Right lobe of liver (tissue), 6 donors: ENCODE results near the gene FHIT. TPM values are rescaled to one million over a fixed set of nuclear protein-coding genes. Genes with fewer than 3 reads are reported as not detected.

ENCODE experiments used
- ATAC-seq, 4 donors: fragments of 200-7000 bp; cut with Tn5 transposase; one replicate each; pipeline ENCODE4 v1.9.1; 2020; ENCODE audit warnings: mild to moderate bottlenecking in 4 of 4, moderate library complexity in 4 of 4
- DNase-seq, 3 donors: peaks; one replicate each; pipeline ENCODE4 v3.0.0-alpha.2; 2020
- H3K27ac ChIP-seq, 3 donors: fragments of 200-600 bp; one replicate each; pipeline ENCODE4 v1.8.0; 2022
- H3K27me3 ChIP-seq, 2 donors: fragments of 200-600 bp; one replicate each; pipeline ENCODE4 v1.8.0; 2022
- H3K36me3 ChIP-seq, 4 donors: fragments of 200-600 bp; sonication (generic) in 1 of 4; one replicate each; pipeline versions ENCODE4 v1.5.1 to v1.8.0; 2017 to 2022; ENCODE audit warnings: control low read depth in 1 of 4
- H3K4me1 ChIP-seq, 4 donors: fragments of 200-600 bp; sonication (generic) in 1 of 4; one replicate each; pipeline versions ENCODE4 v1.5.1 to v1.8.0; 2017 to 2022; ENCODE audit warnings: control low read depth in 1 of 4
- H3K4me3 ChIP-seq, 3 donors: fragments of 200-600 bp; one replicate each; pipeline ENCODE4 v1.8.0; 2022
- H3K9me3 ChIP-seq, 4 donors: fragments of 200-600 bp; sonication (generic) in 1 of 4; one replicate each; pipeline versions ENCODE4 v1.5.1 to v1.8.0; 2017 to 2022; ENCODE audit warnings: control low read depth in 1 of 4
- POLR2A ChIP-seq: fragments of 450-650 bp; IDR thresholded peaks from one replicate; pipeline ENCODE4 v1.6.1; 2017; ENCODE audit warnings: antibody characterized with exemption, mild to moderate bottlenecking
- WGBS: methylation state at CpG from one replicate; pipeline ENCODE4 v1.1.6; 2018; ENCODE audit warnings: low coverage, low lambda C conversion rate; ENCODE audit not compliant: insufficient coverage; ENCODE audit errors: missing lambda C conversion rate; 5-methylcytosine and 5-hydroxymethylcytosine counted together
- intact Hi-C, 2 donors: fragments of 100-400 bp; cut with DNase I; formaldehyde crosslinking; loops; one replicate each; pipeline versions ENCODE4 v1.11.2 to v1.14.1; 2022
- total RNA-seq, 6 experiments: library from RNA; depleted of rRNA in 2 of 6; stranded (reverse); fragments of >200 nt in 2 of 6; fragmentation: NEBNext Ultra II Directional in 3 of 6; extraction: Animal tissue kit (Norgen Biotek cat#: 25700) in 3 of 6; gene quantifications; one replicate each; pipeline versions ENCODE4 v1.1.0 to v1.2.4, GENCODE V29; 2016 to 2023
- TF ChIP-seq, protein P1 (sequence below), 4 donors: fragments of 200-600 bp in 3 of 4; fragments of 450-650 bp in 1 of 4; IDR thresholded peaks; one replicate each; pipeline versions ENCODE4 v1.5.1 to v1.8.0; 2016 to 2022; ENCODE audit warnings: antibody characterized with exemption in 4 of 4, mild to moderate bottlenecking in 2 of 4
- donor health status: DM: no; HTN: yes; CAD: no.
- donor health status: DM: no; HTN: no; CAD: no.
- donor health status: DM: no; HTN: no; CAD: no.
- donor health status: DM: no; HTN: yes; CAD: no.
- donor health status: DM: no; HTN: yes; CAD: no.

Gene FHIT
- total RNA-seq, 6 experiments from 2014 or later = 6.6 to 11.2 (median 8.0) TPM

DNA sequence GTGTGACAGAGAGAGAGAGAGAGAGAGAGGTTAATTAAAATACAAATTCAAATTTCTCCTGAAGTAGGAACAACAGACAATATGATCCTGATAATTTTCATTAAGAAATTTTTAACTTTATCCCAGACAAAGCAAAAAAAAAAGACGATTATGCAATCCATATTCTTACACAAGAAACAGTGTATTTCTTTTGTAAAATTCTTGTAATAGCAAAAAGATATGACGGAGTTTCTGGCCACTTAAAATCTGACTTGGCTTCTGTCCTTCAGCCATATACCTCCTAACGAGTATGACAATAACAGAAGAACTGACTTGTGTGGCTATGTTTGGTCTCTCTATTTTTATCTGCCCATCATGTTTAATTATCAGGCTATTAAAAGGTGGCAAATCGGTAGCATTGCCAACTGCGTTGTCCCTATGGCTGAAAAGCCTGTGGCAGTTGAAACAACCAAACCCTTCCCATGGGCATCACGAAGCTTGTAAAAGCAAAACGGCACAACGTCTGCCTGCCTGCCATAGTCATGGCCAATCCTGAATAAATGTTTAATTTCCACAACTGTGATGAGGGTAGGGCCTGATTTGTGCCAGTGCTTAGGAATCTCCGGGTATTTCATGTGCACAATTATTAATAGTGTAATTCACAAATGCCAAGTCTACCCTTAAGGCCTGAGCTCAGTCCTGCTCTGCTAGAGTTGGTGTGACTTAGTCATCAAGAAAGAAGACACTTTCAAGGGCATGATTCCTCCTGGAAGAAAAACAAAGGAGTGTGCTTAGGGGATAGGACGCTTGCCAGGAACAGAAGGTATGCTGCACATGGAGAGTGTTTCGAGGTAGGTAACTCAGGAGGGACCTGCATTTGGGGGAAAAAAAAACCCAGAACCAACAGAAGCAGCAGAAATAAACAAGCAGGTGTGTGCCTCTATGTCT, 1090.2 kb downstream of the FHIT start:
- TF ChIP-seq, protein P1, sequence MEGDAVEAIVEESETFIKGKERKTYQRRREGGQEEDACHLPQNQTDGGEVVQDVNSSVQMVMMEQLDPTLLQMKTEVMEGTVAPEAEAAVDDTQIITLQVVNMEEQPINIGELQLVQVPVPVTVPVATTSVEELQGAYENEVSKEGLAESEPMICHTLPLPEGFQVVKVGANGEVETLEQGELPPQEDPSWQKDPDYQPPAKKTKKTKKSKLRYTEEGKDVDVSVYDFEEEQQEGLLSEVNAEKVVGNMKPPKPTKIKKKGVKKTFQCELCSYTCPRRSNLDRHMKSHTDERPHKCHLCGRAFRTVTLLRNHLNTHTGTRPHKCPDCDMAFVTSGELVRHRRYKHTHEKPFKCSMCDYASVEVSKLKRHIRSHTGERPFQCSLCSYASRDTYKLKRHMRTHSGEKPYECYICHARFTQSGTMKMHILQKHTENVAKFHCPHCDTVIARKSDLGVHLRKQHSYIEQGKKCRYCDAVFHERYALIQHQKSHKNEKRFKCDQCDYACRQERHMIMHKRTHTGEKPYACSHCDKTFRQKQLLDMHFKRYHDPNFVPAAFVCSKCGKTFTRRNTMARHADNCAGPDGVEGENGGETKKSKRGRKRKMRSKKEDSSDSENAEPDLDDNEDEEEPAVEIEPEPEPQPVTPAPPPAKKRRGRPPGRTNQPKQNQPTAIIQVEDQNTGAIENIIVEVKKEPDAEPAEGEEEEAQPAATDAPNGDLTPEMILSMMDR (IDR thresholded peaks at IDR 0.05) = no peak
- no peak for TF ChIP-seq POLR2A
- Histone ChIP-seq H3K27me3 (no peaks in the 10 kb centered on the region), H3K9me3 (no peaks in the 10 kb centered on the region), H3K4me1 (no peaks in the 10 kb centered on the region), H3K36me3 (no peaks in the 10 kb centered on the region), H3K27ac (no peak overlapping the region), H3K4me3 (no peak overlapping the region)
- 84% methylated on average over 11 of the region's 11 CpGs for WGBS
- no peak for DNase-seq
- ATAC-seq = no peak
- intact Hi-C loops = no loop called here

DNA sequence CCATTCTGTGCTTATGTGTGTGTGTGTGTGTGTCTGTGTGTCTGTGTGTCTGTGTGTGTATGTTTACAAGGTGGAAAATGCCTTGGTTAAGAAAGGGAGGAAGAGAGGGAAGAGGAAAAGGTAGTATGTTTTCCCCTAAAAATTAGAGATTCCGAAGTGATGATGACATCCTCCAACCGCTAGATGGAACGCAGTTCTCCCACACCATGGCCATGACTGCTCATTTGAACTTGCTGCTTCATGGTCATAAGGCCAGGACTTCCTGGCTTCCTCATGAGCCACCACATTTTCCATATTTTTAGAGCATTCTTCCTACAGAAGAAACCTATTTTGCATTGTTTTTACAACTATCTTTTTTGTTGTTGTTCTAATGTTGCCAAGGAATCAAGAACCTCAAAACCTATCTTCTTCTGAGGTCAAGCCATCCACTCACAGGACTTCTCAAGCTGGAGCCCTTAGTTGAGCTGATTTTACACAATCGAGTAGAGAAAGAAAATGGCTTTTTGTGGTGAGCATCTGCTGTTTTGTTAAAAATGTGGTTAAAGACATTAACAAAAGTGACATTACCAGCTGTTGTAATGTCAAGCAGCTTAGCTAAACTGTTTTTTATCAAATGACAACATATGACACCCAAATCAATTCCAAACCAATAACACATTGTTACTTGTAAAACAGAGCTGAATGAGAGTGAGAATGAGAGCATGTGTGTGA, 1091.0 kb downstream of the FHIT start:
- no peak for TF ChIP-seq POLR2A
- TF ChIP-seq, protein P1 (IDR thresholded peaks at IDR 0.05) = no peak
- Histone ChIP-seq H3K9me3 (no peaks in the 10 kb centered on the region), H3K36me3 (no peaks in the 10 kb centered on the region), H3K4me1 (no peaks in the 10 kb centered on the region), H3K27me3 (no peaks in the 10 kb centered on the region), H3K27ac (no peak overlapping the region), H3K4me3 (no peak overlapping the region)
- 80% methylated on average over 4 of the region's 4 CpGs for WGBS
- DNase-seq (no peak), ATAC-seq (no peak)
- intact Hi-C loops = no loop called here

DNA sequence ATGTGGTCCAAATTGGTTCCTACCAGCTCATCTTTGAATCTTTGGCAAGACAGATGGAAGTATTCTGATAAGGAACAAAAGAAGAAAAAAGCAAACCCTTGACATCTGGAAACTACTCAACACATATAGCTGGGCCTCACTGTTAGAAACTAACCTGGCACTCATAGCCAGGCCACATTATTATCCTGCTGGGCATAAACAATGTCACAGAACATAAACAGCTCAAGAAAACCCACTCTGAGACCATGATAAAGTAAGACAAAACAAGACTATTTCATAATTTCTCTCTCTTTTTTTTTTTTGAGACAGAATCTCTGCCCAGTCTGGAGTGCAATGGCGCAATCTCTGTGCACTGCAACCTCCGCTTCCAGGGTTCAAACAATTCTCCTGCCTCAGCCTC, 1093.2 kb downstream of the FHIT start:
- H3K36me3 ChIP-seq = no peaks in the 10 kb centered on the region
- no peaks in the 10 kb centered on the region for H3K4me1 ChIP-seq
- intact Hi-C loops = no loop called here
- 90% methylated on average over 2 of the region's 2 CpGs for WGBS
- H3K9me3 ChIP-seq = no peaks in the 10 kb centered on the region
- H3K4me3 ChIP-seq = no peak overlapping the region
- ATAC-seq = no peak
- no peak for DNase-seq
- no peak overlapping the region for H3K27ac ChIP-seq
- TF ChIP-seq POLR2A = no peak
- TF ChIP-seq, protein P1 (IDR thresholded peaks at IDR 0.05) = no peak
- H3K27me3 ChIP-seq = no peaks in the 10 kb centered on the region

DNA sequence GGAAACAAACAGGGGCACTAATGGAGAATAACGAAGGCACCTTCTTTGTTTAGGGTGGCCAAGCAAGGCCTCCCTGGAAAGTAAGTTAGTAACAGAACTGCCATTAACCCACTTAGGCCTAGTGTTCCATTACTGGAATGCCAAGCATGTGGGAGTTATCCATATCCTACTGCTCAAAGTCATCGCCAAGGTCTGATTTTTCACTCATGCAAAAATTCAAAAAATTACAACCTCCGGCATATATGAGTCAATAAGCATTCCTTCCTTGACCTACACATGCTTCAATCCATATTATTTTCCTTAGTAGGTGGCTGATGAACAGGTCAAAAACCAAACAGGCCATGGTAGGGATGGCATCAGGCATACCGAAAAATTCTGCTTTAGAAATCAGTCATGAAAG, 1097.2 kb downstream of the FHIT start:
- Histone ChIP-seq H3K36me3 (no peaks in the 10 kb centered on the region), H3K4me3 (no peak overlapping the region), H3K27ac (no peak overlapping the region), H3K4me1 (no peaks in the 10 kb centered on the region), H3K9me3 (no peaks in the 10 kb centered on the region), H3K27me3 (no peaks in the 10 kb centered on the region)
- TF ChIP-seq POLR2A = no peak
- TF ChIP-seq, protein P1 (IDR thresholded peaks at IDR 0.05) = no peak
- WGBS = 92% methylated on average over 4 of the region's 4 CpGs
- no peak for DNase-seq
- no peak for ATAC-seq
- intact Hi-C loops = no loop called here
